Naive B cell (primary cell): ENCODE results near the gene PACC1. TPM values are rescaled to one million over a fixed set of nuclear protein-coding genes. Genes with fewer than 3 reads are reported as not detected.

ENCODE experiments used
- ATAC-seq, 2 donors: fragments of 150-1000 bp; cut with Tn5 transposase; 2 replicates each; pipeline ENCODE4 v1.10.0; 2021; ENCODE audit warnings: low read depth in 2 of 2, mild to moderate bottlenecking in 2 of 2, moderate library complexity in 2 of 2
- DNase-seq: peaks from one replicate; pipeline ENCODE4 v3.0.0; 2022
- H3K27ac Mint-ChIP-seq, 6 donors: one replicate each; pipeline ENCODE4 v1.8.0; 2020 to 2022; ENCODE audit warnings: mild to moderate bottlenecking in 6 of 6, mixed read lengths in 6 of 6, moderate library complexity in 5 of 6, inconsistent platforms in 2 of 6
- H3K27me3 Mint-ChIP-seq, 3 donors: one replicate each; pipeline ENCODE4 v1.8.0; 2021 to 2022; ENCODE audit warnings: mixed read lengths in 3 of 3, mild to moderate bottlenecking in 1 of 3
- H3K36me3 Mint-ChIP-seq, 2 donors: one replicate each; pipeline ENCODE4 v1.8.0; 2020 to 2022; ENCODE audit warnings: mixed read lengths in 2 of 2, inconsistent platforms in 1 of 2, mild to moderate bottlenecking in 1 of 2
- H3K4me1 Mint-ChIP-seq, 3 donors: one replicate each; pipeline ENCODE4 v1.8.0; 2020 to 2022; ENCODE audit warnings: mixed read lengths in 3 of 3, inconsistent platforms in 1 of 3, mild to moderate bottlenecking in 1 of 3, moderate library complexity in 1 of 3
- H3K4me3 Mint-ChIP-seq, 8 donors: one replicate each; pipeline ENCODE4 v1.8.0; 2020 to 2022; ENCODE audit warnings: mild to moderate bottlenecking in 8 of 8, mixed read lengths in 8 of 8, moderate library complexity in 8 of 8, inconsistent platforms in 2 of 8
- H3K9me3 Mint-ChIP-seq, 7 donors: one replicate each; pipeline ENCODE4 v1.8.0; 2020 to 2022; ENCODE audit warnings: mixed read lengths in 7 of 7, mild to moderate bottlenecking in 5 of 7, inconsistent platforms in 2 of 7, moderate library complexity in 1 of 7
- polyA plus RNA-seq, 6 donors: library from polyadenylated mRNA; unstranded; fragments of 300-500 nt; fragmentation: Illumina TruSeq; gene quantifications; one replicate each; pipeline ENCODE4 v1.2.3, GENCODE V29; 2021; ENCODE audit warnings: low read depth in 6 of 6

The PACC1 gene
- polyA plus RNA-seq, 6 donors from 2014 or later = 14.1 to 20.8 (median 18.7) TPM

- Mint-ChIP-seq H3K27me3 (no peaks in the 10 kb centered on the region), H3K36me3 (no peaks in the 10 kb centered on the region), H3K4me3 (peak within 1 kb of the TSS; percentile 78 to 89 (median 82)), H3K4me1 (peaks cover 17 to 28% (median 24%) of the 10 kb centered on the region in 3 donors), H3K9me3 (no peaks in the 10 kb centered on the region), H3K27ac (peak within 1 kb of the TSS in 5 of 6 donors; percentile 39 to 78 (median 69))
- ATAC-seq (peak; percentile 99), DNase-seq (peak; percentile 73)
Measured at GRCh38 chr1:212432661-212433576, 18.2 kb upstream of the PACC1 start, which contains the start of gene NENF. NENF (plus strand) TSS chr1:212432920; CDS start chr1:212432944, 24 bp downstream.

- Mint-ChIP-seq H3K4me3 (peak overlapping the region; percentile 63 to 83 (median 80)), H3K27me3 (no peaks in the 10 kb centered on the region), H3K27ac (peak overlapping the region in 3 of 6 donors; percentile 52 to 69 (median 54)), H3K4me1 (peaks cover 17 to 28% (median 24%) of the 10 kb centered on the region in 3 donors), H3K9me3 (no peaks in the 10 kb centered on the region), H3K36me3 (no peaks in the 10 kb centered on the region)
- no peak for ATAC-seq
- no peak for DNase-seq
Measured at GRCh38 chr1:212432272-212432660, 17.6 kb upstream of the PACC1 start.

GRCh38 chr1:212431644-212432043 is 17.0 kb upstream of the PACC1 start:
- Mint-ChIP-seq H3K27me3 (no peaks in the 10 kb centered on the region), H3K4me1 (peaks cover 17 to 28% (median 24%) of the 10 kb centered on the region in 3 donors), H3K27ac (peak overlapping the region in 2 of 6 donors; percentile 38 to 60), H3K36me3 (no peaks in the 10 kb centered on the region), H3K4me3 (peak overlapping the region in 6 of 8 donors; percentile 43 to 85 (median 66)), H3K9me3 (no peaks in the 10 kb centered on the region)
- DNase-seq = no peak
- ATAC-seq = no peak

DNA sequence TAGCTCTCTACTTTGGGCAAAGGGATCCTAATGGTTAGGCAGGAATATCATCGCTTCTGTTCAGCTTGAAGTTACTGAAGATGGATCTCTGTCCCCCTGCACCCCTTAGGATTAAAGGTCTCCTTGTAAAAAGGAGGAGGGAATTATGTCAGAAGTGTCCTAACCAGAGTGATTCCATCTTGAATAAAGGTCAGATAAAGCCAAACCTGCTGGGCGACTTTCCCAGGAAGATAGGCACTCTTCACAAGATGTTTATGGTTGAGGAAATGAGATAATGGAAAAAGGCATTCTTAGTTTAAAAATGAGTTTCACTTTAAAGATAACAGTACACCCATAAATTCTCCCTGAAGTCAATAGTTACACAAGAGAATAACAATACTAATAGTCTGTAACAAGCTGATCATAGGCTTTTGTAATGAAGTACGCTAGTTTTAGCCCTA is 16.3 kb upstream of the PACC1 start:
- peaks cover 17 to 28% (median 24%) of the 10 kb centered on the region in 3 donors for H3K4me1 Mint-ChIP-seq
- H3K27ac Mint-ChIP-seq = no peak overlapping the region
- H3K36me3 Mint-ChIP-seq = no peaks in the 10 kb centered on the region
- ATAC-seq = no peak
- peak overlapping the region in 1 of 8 donors; percentile 82 for H3K4me3 Mint-ChIP-seq
- H3K27me3 Mint-ChIP-seq = no peaks in the 10 kb centered on the region
- no peaks in the 10 kb centered on the region for H3K9me3 Mint-ChIP-seq
- no peak for DNase-seq

- Mint-ChIP-seq H3K27me3 (no peaks in the 10 kb centered on the region), H3K4me3 (no peak overlapping the region), H3K9me3 (no peaks in the 10 kb centered on the region), H3K27ac (no peak overlapping the region), H3K4me1 (peaks cover 17 to 28% (median 24%) of the 10 kb centered on the region in 3 donors), H3K36me3 (no peaks in the 10 kb centered on the region)
- DNase-seq = no peak
- ATAC-seq = no peak
Measured at GRCh38 chr1:212430416-212430815, 15.7 kb upstream of the PACC1 start.

GRCh38 chr1:212428496-212428895 is 13.8 kb upstream of the PACC1 start:
- H3K9me3 Mint-ChIP-seq = no peaks in the 10 kb centered on the region
- peaks cover 6 to 16% (median 11%) of the 10 kb centered on the region in 3 donors for H3K4me1 Mint-ChIP-seq

DNA sequence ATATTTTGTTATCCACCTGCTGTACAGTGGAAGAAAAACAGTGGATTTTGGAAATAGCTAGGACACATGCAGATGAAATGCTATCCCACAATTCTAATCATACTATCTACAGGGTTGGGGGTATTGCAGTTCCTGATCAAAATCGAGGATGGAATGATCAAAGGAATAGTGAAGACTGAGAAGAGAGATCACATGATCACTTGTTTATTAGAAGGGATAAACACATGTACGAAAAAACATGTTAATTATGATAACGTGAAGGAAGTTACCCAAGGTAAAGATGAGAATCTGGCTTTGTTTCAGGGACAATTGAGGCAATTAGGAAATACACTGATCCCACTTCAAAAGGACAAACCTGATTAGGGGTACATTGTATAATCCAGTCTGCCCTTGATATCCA is 9.2 kb upstream of the PACC1 start:
- H3K27me3 Mint-ChIP-seq = peaks cover 5 to 8% (median 5%) of the 10 kb centered on the region in 3 donors
- no peak for DNase-seq
- H3K36me3 Mint-ChIP-seq = no peaks in the 10 kb centered on the region
- no peak for ATAC-seq
- no peaks in the 10 kb centered on the region for H3K9me3 Mint-ChIP-seq
- no peak overlapping the region for H3K4me3 Mint-ChIP-seq
- H3K27ac Mint-ChIP-seq = no peak overlapping the region
- no peaks in the 10 kb centered on the region for H3K4me1 Mint-ChIP-seq

More at GRCh38 chr1:212428496-212428895, 13.8 kb upstream of the PACC1 start:
- H3K27ac Mint-ChIP-seq = no peak overlapping the region
- DNase-seq (no peak), ATAC-seq (no peak)
- no peaks in the 10 kb centered on the region for H3K36me3 Mint-ChIP-seq
- no peak overlapping the region for H3K4me3 Mint-ChIP-seq
- peaks cover 3 to 7% (median 5%) of the 10 kb centered on the region in 3 donors for H3K27me3 Mint-ChIP-seq

DNA sequence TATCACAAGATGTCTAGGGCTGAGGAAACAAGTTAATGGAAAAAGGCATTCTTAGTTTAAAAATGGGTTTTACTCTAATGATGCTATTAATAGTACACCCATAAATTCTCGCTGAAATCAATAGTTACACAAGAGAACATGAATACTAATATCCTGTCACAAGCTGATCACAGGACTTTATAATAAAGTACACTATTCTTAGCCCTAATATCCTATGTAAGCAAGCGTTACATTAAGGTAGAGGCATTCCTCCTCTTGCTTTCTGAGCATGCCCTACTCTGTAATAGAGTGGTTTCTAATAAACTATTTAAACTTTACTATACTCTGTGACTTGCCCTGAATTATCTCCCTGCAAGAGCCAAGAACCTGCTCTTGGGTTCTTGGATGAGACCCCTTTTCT is 6.5 kb upstream of the PACC1 start:
- peaks cover 5 to 8% (median 5%) of the 10 kb centered on the region in 3 donors for H3K27me3 Mint-ChIP-seq
- H3K4me1 Mint-ChIP-seq = peaks cover 0 to 2% (median 0%) of the 10 kb centered on the region in 3 donors
- H3K36me3 Mint-ChIP-seq = no peaks in the 10 kb centered on the region
- no peak for DNase-seq
- no peak overlapping the region for H3K4me3 Mint-ChIP-seq
- ATAC-seq = no peak
- no peak overlapping the region for H3K27ac Mint-ChIP-seq
- H3K9me3 Mint-ChIP-seq = no peaks in the 10 kb centered on the region

- no peaks in the 10 kb centered on the region for H3K27me3 Mint-ChIP-seq
- peaks cover 0 to 3% (median 0%) of the 10 kb centered on the region in 7 donors for H3K9me3 Mint-ChIP-seq
- DNase-seq = no peak
- H3K36me3 Mint-ChIP-seq = peaks cover 0 to 10% of the 10 kb centered on the region in 2 donors
- H3K27ac Mint-ChIP-seq = peak overlapping the region; percentile 88 to 99 (median 97)
- peaks cover 22 to 57% (median 44%) of the 10 kb centered on the region in 3 donors for H3K4me1 Mint-ChIP-seq
- no peak for ATAC-seq
- peak overlapping the region; percentile 82 to 100 (median 98) for H3K4me3 Mint-ChIP-seq
Measured at GRCh38 chr1:212415107-212415841, 588 bp upstream of the PACC1 start.

- DNase-seq = no peak
- H3K4me3 Mint-ChIP-seq = peak overlapping the region; percentile 82 to 100 (median 98)
- H3K4me1 Mint-ChIP-seq = peaks cover 22 to 59% (median 48%) of the 10 kb centered on the region in 3 donors
- peak overlapping the region; percentile 14 to 96 (median 90) for H3K27ac Mint-ChIP-seq
- peaks cover 8 to 24% of the 10 kb centered on the region in 2 donors for H3K36me3 Mint-ChIP-seq
- ATAC-seq = peak in 1 of 2 donors; percentile 3
- H3K9me3 Mint-ChIP-seq = peaks cover 0 to 3% (median 0%) of the 10 kb centered on the region in 7 donors
- H3K27me3 Mint-ChIP-seq = no peaks in the 10 kb centered on the region
Measured at GRCh38 chr1:212413902-212414327, 771 bp downstream of the PACC1 start.

DNA sequence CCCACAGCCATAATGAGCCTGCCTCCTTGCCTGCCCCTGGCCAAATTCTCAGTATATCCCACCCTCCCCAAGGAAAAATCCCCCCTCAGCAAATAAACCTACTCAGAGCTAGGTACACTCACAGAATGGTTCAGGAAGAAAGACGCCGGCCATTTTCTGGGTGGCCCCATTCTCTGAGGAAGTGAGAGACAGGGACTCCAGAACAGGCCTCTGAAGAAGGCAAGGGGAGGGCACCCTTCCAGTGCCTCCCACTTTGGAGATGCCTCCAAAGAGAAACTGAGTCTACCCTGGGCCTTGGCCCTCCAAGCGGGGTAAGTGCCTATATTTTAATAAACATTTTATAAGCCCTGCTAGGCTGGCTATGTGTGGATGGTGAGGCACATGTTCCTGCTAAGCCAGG is 2.3 kb downstream of the PACC1 start:
- peaks cover 22 to 59% (median 48%) of the 10 kb centered on the region in 3 donors for H3K4me1 Mint-ChIP-seq
- H3K27me3 Mint-ChIP-seq = no peaks in the 10 kb centered on the region
- DNase-seq (no peak), ATAC-seq (no peak)
- H3K36me3 Mint-ChIP-seq = peaks cover 10 to 26% of the 10 kb centered on the region in 2 donors
- peak overlapping the region in 2 of 6 donors; percentile 37 to 61 for H3K27ac Mint-ChIP-seq
- peak overlapping the region in 5 of 8 donors; percentile 15 to 98 (median 77) for H3K4me3 Mint-ChIP-seq
- peaks cover 0 to 3% (median 0%) of the 10 kb centered on the region in 7 donors for H3K9me3 Mint-ChIP-seq

DNA sequence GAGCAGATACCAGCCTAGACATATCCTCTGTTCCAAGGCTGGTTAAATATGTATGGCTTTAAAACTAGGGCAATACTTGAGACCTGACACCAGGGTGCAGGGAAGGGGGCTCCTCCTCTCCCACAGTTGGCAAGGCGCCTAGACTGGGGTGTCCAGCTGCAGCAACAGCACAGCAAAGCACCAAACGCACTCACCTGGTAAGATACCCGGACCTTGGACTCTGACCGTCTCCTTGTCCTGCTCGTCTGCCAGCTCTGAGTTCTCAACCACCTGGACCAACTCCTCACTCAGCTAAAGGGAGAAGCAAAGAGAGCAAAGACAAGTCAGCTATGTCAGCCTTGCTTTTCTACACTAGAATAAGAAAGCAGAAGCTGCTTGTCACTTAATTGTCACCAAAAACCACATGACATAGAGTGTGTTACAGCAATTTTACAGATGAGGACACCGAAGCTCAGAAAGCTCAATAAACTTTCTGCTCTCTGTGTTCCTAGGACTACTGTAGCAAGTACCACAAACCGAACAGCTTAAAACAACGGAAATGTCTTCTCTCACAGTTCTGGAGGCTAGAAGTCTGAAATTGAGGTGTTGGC is 4.4 kb downstream of the PACC1 start:
- H3K4me3 Mint-ChIP-seq = peak overlapping the region in 2 of 8 donors; percentile 10 to 94
- H3K36me3 Mint-ChIP-seq = peaks cover 12 to 26% of the 10 kb centered on the region in 2 donors
- H3K27ac Mint-ChIP-seq = no peak overlapping the region
- DNase-seq = no peak
- no peak for ATAC-seq
- no peaks in the 10 kb centered on the region for H3K27me3 Mint-ChIP-seq
- peaks cover 0 to 3% (median 0%) of the 10 kb centered on the region in 7 donors for H3K9me3 Mint-ChIP-seq
- peaks cover 22 to 51% (median 41%) of the 10 kb centered on the region in 3 donors for H3K4me1 Mint-ChIP-seq
